NOMO-1 treated with dmso at 0.1 percent for 144 hours (cell line): ENCODE data around the gene ZC3H11A.
"Not testable (repeated sequence)": the region's sequence is repeated elsewhere in the genome, so short reads cannot be mapped to it uniquely, and the experiment has no call there.

Experiments used
- DNase-seq: peaks from one replicate; lab custom pipeline; 2025; ENCODE audit not compliant: unreplicated experiment; lab: John Stamatoyannopoulos, UW

The ZC3H11A gene

GRCh38 chr1:203795441-203796235 lies at the start of gene ZC3H11A, which contains the start of gene ZBED6:
TSS of gene ZC3H11A (plus strand) at chr1:203795623. CDS start at chr1:203817071, 21,448 bp downstream.
TSS of gene ZBED6 (plus strand) at chr1:203795623. CDS start at chr1:203797523, 1,900 bp downstream.
- DNase-seq = peak; percentile 98

DNA sequence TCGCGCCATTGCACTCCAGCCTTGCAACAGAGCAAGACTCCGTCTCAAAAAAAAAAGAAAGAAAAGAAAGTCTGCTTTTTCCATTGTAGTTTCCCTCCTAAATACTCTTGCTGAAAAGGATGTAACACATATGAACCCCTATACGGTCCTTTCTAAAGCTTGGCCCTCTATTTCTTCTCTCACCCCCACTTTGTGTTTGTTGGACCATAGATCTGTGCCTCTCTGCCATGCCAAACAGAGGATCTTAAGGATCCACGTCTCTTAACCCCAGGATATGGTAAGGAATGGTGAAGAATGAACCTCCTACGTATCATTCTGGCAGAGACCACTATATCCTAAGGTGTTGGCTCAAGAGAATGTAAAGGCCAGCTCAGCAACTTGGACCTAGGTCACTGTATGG lies 49.1 kb upstream of the ZC3H11A start:
- DNase-seq = no peak

- no peak for DNase-seq
Measured at GRCh38 chr1:203751051-203751450, 44.4 kb upstream of the ZC3H11A start.

DNA sequence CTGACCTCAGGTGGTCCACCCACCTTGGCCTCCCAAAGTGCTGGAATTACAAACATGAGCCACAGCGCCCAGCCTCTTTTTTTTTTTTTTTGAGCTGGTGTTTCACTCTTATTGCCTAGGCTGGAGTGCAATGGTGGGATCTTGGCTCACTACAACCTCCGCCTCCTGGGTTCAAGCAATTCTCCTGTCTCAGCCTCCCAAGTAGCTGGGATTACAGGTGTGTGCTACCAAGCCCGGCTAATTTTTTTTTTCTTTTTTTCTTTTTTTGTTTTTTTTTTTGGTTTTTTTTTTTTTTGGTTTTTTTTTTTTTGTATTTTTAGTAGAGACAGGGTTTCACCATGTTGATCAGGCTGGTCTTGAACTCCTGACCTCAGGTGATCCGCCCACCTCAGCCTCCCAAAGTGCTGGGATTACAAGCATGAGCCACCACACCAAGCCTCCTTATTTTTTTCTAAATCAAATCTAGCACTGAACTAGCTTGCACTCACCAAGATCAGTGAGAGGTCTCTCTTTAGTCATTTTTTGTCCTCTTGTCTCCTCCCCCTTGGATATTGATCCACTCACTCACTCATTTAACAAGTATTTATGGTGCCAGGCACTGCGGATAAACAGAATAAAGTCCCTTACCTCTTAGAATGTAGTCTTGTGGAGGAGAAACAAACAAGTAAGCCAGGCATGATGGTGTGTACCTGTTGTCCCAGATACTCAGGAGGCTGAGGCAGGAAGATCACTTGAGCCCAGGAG lies 43.6 kb upstream of the ZC3H11A start:
- DNase-seq = not testable (repeated sequence)

GRCh38 chr1:203754455-203754864 lies 41.0 kb upstream of the ZC3H11A start:
- no peak for DNase-seq

DNA sequence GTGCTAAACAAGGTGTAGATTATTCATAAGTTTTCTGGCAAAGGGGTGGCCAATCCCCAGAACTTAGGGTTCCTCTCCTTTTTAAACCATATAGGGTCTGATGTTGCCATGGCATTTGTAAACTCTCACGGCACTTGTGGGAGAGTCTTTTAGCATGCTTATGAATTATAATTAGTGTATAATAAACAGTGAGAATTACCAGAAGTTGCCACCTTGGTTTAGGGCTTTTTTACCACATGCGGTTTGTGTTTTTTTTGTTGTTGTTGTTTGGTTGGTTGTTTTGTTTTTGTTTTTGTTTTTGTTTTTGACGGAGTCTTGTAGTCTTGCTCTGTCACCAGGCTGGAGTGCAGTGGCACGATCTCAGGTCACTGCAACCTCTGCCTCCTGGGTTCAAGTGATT lies 39.4 kb upstream of the ZC3H11A start:
- no peak for DNase-seq

GRCh38 chr1:203758749-203759148 lies 36.7 kb upstream of the ZC3H11A start:
- DNase-seq = not testable (repeated sequence)

DNA sequence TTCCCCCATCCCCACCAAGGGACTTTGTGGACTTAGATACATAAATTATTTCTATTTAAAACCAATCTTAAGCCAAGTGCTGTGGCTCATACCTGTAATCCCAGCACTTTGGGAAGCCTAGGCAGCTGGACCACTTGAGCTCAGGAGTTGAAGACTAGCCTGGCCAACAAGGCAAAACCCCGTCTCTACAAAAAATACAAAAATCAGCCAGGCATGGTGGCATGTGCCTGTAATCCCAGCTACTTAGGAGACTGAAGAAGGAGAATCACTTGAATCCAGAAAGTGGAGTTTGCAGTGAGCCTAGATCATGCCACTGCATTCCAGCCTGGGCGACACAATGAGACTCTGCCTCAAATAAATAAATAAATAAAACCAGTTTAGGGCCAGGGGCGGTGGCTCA lies 34.9 kb upstream of the ZC3H11A start:
- DNase-seq = no peak

GRCh38 chr1:203761958-203762357 lies 33.5 kb upstream of the ZC3H11A start:
- DNase-seq = not testable (repeated sequence)

DNA sequence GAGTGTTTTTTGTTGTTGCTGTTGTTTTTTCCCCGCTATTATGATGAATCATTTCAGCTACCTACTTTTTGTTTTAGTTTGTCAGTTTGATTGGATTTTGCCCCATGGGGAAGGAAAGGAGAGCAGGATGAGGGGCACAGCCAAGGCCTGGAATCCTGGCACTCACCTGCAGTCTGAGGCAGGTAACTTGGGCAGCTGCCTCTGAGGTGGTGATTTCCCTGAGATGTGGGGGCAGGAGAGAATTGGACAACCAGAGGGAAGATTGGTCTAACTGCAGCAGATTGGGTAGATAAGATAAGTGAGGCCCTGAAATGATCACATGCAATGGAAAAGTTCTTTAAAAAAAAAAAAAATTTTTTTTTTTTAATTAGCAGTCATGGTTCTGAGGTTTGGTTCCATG lies 31.9 kb upstream of the ZC3H11A start:
- DNase-seq = no peak

DNA sequence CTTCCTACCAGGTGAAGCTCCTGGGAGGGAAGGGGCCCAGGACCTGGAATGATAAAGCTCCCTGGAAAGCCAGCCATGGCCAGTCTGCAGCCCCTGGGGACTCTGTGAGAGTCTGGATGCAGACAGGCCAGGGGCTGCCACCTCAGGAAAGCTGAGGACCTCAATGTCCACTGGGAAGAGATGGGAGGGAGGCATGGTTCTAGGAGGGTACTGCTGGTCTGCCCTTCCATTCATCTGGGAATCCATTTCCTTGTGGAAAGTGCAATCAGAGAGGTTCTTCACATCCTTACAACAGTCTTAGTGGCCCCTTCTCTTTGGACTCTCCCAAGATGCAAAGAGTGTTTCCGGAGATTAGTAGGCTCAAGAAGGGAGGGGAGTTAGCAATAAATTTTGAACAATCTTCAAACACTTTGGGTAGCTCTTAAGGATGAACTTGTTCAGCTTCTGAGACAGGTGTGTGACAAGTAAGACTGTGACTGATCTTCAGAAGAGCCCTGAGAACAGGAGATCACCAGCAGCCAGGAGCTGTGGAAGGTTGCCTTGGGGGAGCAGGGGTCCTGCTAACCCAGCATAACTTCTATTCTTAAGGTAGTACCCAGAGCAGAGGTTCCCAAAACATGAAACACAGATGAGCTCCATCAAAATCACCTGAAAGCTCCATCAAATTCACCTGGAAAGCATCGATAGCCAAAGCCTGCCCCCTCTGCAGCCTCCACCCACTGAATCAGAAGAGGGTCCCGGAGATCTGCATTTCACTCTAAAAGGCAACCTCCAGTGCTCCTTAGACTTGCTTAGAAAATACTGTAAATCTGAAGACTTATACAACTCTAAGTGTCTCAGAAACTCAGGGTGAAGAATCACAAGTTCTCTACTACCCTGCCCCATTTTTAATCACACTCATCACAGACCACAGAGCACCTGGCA lies 31.1 kb upstream of the ZC3H11A start:
- no peak for DNase-seq

- no peak for DNase-seq
Measured at GRCh38 chr1:203765029-203765837, 30.2 kb upstream of the ZC3H11A start, which contains the start of gene LAX1. TSS of gene LAX1 (plus strand) at chr1:203765183. CDS start at chr1:203765566, 383 bp downstream.

DNA sequence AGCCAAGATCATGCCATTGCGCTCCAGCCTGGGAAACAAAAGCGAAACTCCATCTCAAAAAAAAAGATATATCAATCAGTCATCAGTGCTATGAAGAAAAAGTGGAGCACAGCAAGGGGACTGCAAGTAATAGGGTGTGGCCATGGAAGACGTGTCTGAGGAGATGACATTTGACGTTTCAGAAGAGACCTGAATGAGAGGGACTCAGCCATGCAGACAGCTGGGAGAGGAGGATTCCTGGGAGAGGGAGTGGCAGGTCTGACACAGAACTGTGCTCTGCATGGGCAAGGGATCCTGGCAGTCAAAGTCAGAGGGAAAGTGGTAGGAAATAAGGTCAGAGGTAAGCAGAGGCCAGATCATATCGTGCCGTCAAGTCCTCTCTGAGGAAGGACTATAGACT lies 27.2 kb upstream of the ZC3H11A start:
- no peak for DNase-seq

DNA sequence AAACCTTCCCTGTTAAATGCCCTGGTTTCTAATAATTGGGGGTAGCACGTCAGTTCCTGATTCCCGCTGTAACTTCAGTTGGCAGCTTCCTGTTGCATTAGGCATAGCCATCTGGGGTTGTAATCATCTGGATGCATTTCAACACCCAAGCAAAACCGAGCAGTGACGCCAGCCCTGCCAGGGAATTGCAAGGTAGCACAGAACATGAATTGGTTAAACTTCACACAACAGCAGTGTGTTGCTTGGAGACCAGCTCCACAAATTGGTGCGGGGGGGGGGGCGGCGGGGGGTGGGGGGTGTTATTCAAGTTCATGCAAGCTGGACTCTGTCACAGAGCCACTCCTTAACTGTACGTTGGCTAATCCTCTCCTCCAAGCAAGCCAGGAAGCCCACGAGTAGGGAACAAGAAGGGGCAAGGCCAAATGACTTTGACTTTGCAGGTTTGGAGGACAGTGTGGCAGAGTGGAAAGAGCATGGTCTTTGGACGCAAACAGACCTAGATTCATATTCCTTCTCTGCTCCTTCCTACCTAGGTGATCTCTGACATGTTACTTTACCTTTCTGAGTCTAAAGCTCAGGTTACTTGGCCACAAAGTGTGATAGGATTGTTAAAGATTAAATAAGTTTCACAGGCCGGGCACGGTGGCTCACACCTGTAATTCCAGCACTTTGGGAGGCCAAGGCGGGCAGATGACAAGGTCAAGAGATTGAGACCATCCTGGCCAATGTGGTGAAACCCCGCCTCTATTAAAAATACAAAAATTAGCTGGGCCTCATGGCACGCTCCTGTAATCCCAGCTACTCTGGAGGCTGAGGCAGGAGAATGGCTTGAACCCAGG lies 25.7 kb upstream of the ZC3H11A start:
- DNase-seq = peak; percentile 82

DNA sequence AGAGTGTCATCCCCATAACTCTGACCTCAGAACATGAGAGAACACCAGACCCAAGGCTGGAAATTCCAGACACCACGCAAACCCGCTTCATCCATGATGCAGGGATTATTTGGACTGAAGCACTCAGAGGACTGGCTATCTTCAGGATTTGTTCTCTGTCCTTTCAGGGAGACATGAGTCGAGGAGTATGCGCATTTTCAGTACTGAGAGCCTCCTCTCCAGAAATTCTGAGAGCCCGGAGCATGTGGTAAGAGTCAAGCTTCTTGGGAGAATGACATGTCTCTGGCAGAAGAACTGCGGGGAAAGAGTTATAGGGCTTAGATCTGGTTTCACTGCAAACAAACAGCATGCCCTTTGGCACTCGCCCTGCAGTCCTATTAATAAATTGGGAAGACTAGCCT lies 23.5 kb upstream of the ZC3H11A start:
- DNase-seq = no peak

GRCh38 chr1:203772836-203773235 lies 22.6 kb upstream of the ZC3H11A start:
- DNase-seq = no peak

- no peak for DNase-seq
Measured at GRCh38 chr1:203776636-203777035, 18.8 kb upstream of the ZC3H11A start.

GRCh38 chr1:203777596-203777995 lies 17.8 kb upstream of the ZC3H11A start:
- DNase-seq = no peak

- DNase-seq = no peak
Measured at GRCh38 chr1:203778146-203778545, 17.3 kb upstream of the ZC3H11A start.
